Effector memory CD4-positive, alpha-beta T cell (primary cell): ENCODE data around the gene WWP2.

Experiments
- DNase-seq, 3 donors: peaks; one replicate each; pipeline ENCODE4 v3.0.0-alpha.2; 2020
- H3K27ac ChIP-seq: 2 replicates; pipeline ENCODE4 v1.7.0; 2013; ENCODE audit warnings: mild to moderate bottlenecking, low read length, moderate library complexity; ENCODE audit not compliant: insufficient read depth, poor library complexity, severe bottlenecking
- H3K27me3 ChIP-seq: replicated peaks from 2 replicates; pipeline ENCODE4 v1.7.0; 2013; ENCODE audit warnings: mild to moderate bottlenecking, low read length; ENCODE audit not compliant: insufficient read depth, control insufficient read depth, poor library complexity, severe bottlenecking
- H3K36me3 ChIP-seq: 2 replicates; pipeline ENCODE4 v1.7.0; 2013; ENCODE audit warnings: mild to moderate bottlenecking, low read length, moderate library complexity; ENCODE audit not compliant: control insufficient read depth, insufficient read depth
- H3K4me1 ChIP-seq: 2 replicates; pipeline ENCODE4 v1.7.0; 2013; ENCODE audit warnings: low read length, mild to moderate bottlenecking; ENCODE audit not compliant: control insufficient read depth, insufficient read depth, poor library complexity, severe bottlenecking
- H3K4me3 ChIP-seq: 2 replicates; pipeline ENCODE4 v1.7.0; 2013; ENCODE audit warnings: low read length, low read depth, mild to moderate bottlenecking; ENCODE audit not compliant: insufficient read depth, poor library complexity, severe bottlenecking
- H3K9me3 ChIP-seq: 2 replicates; pipeline ENCODE4 v1.7.0; 2013; ENCODE audit warnings: mild to moderate bottlenecking, low read length, moderate library complexity; ENCODE audit not compliant: control insufficient read depth
- total RNA-seq, 3 donors: gene quantifications; one replicate each; lab custom pipeline; 2026; lab: John Stamatoyannopoulos, UW

WWP2 gene
- total RNA-seq, result 75.0 to 92.7 (median 87.0) reads per million in 3 donors

GRCh38 chr16:69761983-69762813 lies at the start of gene WWP2:
TSS of gene WWP2 (plus strand) at chr16:69762332. CDS start at chr16:69787011, 24,679 bp downstream.
- Histone ChIP-seq H3K27me3 (no peaks in the 10 kb centered on the region), H3K36me3 (no peaks in the 10 kb centered on the region), H3K9me3 (no peaks in the 10 kb centered on the region), H3K27ac (peak within 1 kb of the TSS; percentile 91), H3K4me1 (peaks cover 9% of the 10 kb centered on the region), H3K4me3 (peak within 1 kb of the TSS; percentile 95)
- peak; percentile 68 to 76 (median 74) for DNase-seq

GRCh38 chr16:69712914-69713581 lies 49.1 kb upstream of the WWP2 start:
- DNase-seq, result no peak
- Histone ChIP-seq H3K27me3 (no peaks in the 10 kb centered on the region), H3K36me3 (peaks cover 3% of the 10 kb centered on the region), H3K4me3 (no peak overlapping the region), H3K27ac (no peak overlapping the region), H3K4me1 (no peaks in the 10 kb centered on the region), H3K9me3 (no peaks in the 10 kb centered on the region)

GRCh38 chr16:69717066-69717465 lies 45.1 kb upstream of the WWP2 start:
- H3K9me3 ChIP-seq, result no peaks in the 10 kb centered on the region
- no peaks in the 10 kb centered on the region for H3K4me1 ChIP-seq
- peaks cover under 1% of the 10 kb centered on the region for H3K36me3 ChIP-seq
- no peak overlapping the region for H3K27ac ChIP-seq
- no peak for DNase-seq
- H3K4me3 ChIP-seq, result no peak overlapping the region
- no peaks in the 10 kb centered on the region for H3K27me3 ChIP-seq

GRCh38 chr16:69718111-69718764 lies 43.9 kb upstream of the WWP2 start:
- H3K4me1 ChIP-seq, result no peaks in the 10 kb centered on the region
- no peaks in the 10 kb centered on the region for H3K9me3 ChIP-seq
- no peaks in the 10 kb centered on the region for H3K36me3 ChIP-seq
- no peak overlapping the region for H3K4me3 ChIP-seq
- no peak for DNase-seq
- H3K27ac ChIP-seq, result no peak overlapping the region
- H3K27me3 ChIP-seq, result no peaks in the 10 kb centered on the region

- Histone ChIP-seq H3K4me3 (no peak overlapping the region), H3K27ac (no peak overlapping the region), H3K27me3 (no peaks in the 10 kb centered on the region), H3K36me3 (no peaks in the 10 kb centered on the region), H3K4me1 (peaks cover under 1% of the 10 kb centered on the region), H3K9me3 (no peaks in the 10 kb centered on the region)
- no peak for DNase-seq
Measured at GRCh38 chr16:69720822-69721430, 41.2 kb upstream of the WWP2 start.

GRCh38 chr16:69721441-69721957 lies 40.6 kb upstream of the WWP2 start:
- H3K27me3 ChIP-seq, result no peaks in the 10 kb centered on the region
- no peaks in the 10 kb centered on the region for H3K9me3 ChIP-seq
- no peak overlapping the region for H3K4me3 ChIP-seq
- no peaks in the 10 kb centered on the region for H3K36me3 ChIP-seq
- DNase-seq, result no peak
- no peak overlapping the region for H3K27ac ChIP-seq
- H3K4me1 ChIP-seq, result peaks cover 6% of the 10 kb centered on the region

- Histone ChIP-seq H3K4me3 (no peak overlapping the region), H3K27ac (no peak overlapping the region), H3K27me3 (no peaks in the 10 kb centered on the region), H3K36me3 (no peaks in the 10 kb centered on the region), H3K4me1 (peaks cover 16% of the 10 kb centered on the region), H3K9me3 (no peaks in the 10 kb centered on the region)
- DNase-seq, result no peak
Measured at GRCh38 chr16:69724414-69724873, 37.7 kb upstream of the WWP2 start.

- H3K4me1 ChIP-seq, result peaks cover 16% of the 10 kb centered on the region
- no peaks in the 10 kb centered on the region for H3K27me3 ChIP-seq
- no peaks in the 10 kb centered on the region for H3K9me3 ChIP-seq
- H3K4me3 ChIP-seq, result no peak overlapping the region
- no peaks in the 10 kb centered on the region for H3K36me3 ChIP-seq
- no peak for DNase-seq
- no peak overlapping the region for H3K27ac ChIP-seq
Measured at GRCh38 chr16:69724981-69725479, 37.1 kb upstream of the WWP2 start.

- Histone ChIP-seq H3K36me3 (no peaks in the 10 kb centered on the region), H3K27me3 (no peaks in the 10 kb centered on the region), H3K4me3 (peak overlapping the region; percentile 55), H3K27ac (peak overlapping the region; percentile 31), H3K9me3 (no peaks in the 10 kb centered on the region), H3K4me1 (peaks cover 16% of the 10 kb centered on the region)
- no peak for DNase-seq
Measured at GRCh38 chr16:69725480-69726312, 36.4 kb upstream of the WWP2 start.
